GM18870 (cell line): ENCODE data around the gene SYT7.
"Not testable (repeated sequence)": the region's sequence is repeated elsewhere in the genome, so short reads cannot be mapped to it uniquely, and the experiment has no call there.

ENCODE experiments used
- ATAC-seq: cut with Tn5 transposase; IDR thresholded peaks from one replicate; pipeline ENCODE4 v1.9.1; 2021; ENCODE audit warnings: moderate library complexity; ENCODE audit not compliant: unreplicated experiment

SYT7 gene

DNA sequence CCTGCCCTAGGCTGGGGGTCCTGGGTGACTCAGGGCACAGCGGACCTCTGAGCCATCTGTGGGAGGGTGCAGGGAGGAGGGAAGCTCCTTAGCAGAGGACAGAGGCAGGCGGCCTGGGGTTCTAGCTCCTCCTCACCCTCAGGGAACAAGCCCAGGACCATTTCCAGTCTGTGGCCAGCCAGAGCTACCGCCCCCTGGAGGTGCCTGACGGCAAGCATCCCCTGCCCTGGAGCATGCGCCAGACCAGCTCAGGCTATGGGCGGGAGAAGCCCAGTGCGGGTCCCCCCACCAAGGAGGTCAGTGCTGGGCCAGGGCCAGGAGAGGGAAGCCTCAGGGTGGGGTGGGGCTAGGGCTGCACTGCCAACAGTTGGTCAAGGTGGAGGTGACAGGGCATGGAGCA is 98.4 kb downstream of the SYT7 start:
- no peak for ATAC-seq

DNA sequence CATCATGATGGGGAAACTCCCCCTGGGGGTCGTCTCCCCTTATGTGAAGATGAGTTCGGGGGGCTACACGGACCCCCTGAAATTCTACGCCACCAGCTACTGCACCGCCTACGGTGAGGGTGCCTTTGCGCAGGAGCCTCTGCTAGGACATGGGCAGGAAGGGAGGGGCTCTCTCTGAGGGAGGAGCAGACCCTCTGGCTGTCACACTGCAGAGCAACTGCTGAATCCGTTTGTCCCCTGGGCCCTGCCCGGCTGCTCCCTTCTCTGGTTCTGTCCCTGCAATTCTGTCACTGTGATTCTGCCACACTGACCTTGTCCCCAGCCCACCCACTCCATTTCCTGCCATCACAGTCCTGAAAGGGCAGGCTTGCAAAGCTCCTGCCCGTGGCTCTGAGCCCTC is 99.1 kb downstream of the SYT7 start:
- no peak for ATAC-seq

DNA sequence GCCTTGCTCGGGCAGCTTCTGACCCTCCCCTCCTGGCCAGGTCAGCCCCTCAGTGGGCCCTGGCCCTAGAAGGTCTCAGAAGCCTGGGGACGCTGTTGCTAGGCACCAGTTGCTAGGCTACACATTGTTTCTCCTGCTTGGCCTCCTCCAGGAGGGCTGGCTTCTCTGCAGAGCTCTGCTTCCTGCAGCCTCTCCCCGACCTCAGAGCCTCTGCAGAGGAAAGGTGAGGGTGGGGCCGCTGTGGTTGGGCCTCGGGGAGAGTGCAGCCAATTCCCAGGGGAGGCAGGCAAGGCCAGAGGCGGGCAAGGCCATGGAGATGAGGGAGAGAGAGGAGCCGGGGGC is 99.9 kb downstream of the SYT7 start:
- no peak for ATAC-seq

DNA sequence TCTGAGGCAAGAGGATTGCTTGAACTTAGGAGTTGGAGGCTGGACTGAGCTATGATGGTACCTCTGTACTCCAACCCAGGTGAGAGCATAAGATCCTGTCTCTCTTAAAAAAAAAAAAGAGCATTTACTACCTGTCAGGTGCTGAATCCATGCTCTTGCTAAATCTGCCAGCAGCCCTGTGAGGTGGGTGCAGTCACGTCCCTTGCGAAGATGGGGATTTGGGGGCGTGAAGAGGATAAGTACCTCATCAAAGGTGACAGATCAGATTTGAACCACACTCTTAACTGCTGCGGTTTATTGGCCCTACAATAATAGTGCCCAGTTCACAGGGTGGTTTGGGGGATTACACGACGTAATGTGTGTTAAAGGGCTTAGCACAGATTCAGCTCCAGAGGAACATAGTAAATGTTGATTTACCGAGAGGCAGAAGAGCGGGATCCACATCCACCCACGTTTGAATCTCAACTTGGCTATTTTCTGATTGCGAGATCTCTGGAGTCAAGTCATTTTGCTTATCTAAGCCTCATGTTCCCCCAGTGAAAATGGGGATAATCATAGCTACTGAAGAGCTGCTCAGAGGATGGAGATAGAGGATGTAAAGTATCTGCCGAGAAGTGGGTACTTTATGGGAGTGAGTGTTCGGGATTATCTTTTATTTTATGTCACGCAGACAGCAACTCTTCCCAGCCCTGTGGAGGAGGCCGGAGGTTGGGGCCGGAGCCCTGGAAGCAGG is 100.4 kb downstream of the SYT7 start:
- ATAC-seq = no peak

DNA sequence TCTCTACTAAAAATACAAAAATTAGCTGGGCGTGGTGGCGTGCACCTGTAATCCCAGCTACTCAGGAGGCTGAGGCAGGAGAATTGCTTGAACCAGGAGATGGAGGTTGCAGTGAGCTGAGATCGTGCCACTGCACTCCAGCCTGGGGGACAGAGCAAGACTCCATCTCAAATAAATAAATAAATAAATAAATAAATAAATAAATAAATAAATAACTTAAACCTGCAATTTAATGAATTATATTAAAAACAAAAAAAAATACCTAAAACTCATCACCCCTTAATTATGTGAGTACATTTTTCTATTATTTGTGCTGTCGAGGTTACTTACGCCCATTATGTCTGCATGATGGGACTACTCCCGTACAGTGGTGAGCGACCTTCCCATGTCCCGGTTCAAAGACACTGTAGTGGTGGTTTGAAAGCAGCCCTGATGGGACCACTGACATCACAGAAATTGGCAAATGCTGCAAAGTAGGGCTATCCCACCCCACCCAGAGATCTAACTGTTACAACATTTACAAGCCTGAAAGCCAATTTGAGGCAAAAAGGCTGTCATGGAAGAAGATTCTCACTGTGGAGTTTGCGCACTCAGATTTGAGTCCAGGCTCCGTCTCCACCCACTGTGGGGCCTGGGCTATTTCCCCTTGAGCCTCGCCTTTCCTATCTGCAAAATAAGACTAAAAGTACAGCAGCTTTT is 101.4 kb downstream of the SYT7 start:
- ATAC-seq = not testable (repeated sequence)

DNA sequence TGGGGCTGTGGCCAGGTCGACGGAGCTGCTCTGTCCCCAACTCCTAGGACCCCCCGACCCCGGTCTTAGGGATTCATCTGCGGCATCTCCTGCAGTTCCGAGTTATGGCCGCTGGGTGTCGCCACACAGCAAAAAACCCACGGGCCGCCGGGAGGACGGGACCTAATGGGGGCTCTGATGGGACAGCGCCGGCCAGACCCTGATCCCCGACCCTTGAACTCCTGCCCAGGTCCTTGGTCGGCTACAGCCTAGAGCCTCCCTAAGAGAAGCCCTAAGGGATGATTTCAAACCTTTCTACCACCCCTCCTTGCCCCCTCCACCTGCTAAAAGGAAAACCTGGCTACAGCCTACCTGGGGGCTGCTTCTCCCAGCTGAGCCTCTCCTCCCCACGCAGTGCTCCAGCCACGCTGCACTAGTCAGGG is 103.1 kb downstream of the SYT7 start:
- ATAC-seq = no peak

DNA sequence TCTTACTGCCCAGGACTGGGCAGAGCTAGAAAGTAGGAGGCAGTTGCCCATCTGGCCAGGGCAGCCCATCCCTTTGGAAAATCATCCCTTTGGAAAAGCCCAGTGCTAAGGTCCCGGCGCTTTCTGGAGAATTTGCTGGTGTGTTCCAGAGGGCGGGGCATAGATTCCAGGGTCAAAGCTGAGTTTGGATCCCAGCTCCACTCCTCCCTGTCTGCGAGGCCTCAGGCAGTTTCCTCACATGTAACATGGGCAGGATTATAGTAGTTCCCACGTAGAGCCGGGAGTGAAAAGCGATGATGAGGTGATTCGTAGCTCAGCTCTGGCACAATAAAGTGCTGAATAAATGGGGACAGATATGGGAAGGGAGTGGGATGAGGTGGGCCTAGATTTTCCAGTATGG is 103.8 kb downstream of the SYT7 start:
- no peak for ATAC-seq

DNA sequence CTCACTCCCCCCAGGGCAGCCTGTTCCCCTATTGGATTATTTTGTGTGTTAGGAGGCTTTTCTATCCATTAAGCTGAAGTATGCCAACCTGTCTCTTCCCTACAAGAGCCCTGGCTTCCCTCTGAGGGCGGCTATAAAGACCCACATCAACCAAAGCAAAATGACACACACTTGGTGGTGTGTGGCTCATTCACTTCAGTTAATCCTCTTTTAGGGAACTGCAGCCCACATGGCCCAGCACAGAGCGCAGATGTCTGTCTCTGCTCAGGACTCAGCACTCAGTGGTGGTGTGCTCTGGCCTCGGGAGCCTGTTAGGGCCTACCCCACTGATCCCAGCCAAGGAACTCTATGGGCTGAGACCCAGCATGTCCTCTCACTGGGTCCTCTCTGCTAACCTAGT is 104.5 kb downstream of the SYT7 start:
- ATAC-seq = no peak

DNA sequence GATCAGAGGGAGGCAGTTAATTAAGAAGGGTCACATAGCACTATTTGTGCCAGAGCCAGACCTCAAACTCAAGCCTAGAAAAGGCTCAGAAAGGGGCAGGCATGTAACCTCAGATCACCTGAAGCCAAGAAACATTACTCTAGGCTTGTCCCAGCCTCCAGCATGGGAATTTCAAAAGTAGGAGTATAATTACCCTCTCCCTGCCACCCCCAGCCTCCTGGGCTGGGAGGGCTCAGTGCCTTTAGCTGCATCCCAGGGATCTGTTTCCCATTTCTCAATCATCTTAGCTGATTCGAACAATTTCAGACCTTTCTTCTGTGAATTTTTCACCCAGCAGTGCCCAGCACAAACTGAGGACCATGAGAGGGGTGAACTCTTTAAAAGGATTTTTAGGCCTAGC is 105.4 kb downstream of the SYT7 start:
- no peak for ATAC-seq

DNA sequence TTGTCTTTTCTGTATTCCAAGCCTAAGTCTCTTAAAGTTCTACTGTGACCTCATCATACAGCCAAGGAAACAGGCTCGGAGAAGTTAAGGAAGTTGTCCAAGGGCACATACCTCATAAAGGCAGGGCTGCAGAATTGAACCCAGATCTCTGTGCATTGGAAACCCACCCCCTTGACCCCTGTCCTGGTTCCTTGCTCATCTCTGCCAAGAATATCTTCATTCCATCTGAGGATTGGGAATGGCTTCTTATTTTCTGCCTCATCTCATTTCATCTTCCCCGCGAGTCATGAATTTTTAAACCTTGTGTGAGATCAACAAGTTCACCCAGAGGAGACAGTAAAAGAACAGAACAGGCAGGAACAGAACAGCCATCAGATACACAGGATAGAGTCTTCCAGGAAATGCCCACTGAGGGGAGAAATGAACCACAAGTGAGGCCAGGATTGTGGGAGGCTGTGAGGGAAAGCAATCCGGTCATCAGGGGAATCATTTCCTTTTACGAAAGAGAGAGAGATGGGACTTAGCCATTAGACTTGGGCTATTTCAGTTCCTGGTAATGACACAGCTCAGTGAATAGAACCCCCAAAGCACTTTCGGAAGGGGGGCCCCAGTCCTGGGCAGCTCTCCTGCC is 106.7 kb downstream of the SYT7 start:
- no peak for ATAC-seq

DNA sequence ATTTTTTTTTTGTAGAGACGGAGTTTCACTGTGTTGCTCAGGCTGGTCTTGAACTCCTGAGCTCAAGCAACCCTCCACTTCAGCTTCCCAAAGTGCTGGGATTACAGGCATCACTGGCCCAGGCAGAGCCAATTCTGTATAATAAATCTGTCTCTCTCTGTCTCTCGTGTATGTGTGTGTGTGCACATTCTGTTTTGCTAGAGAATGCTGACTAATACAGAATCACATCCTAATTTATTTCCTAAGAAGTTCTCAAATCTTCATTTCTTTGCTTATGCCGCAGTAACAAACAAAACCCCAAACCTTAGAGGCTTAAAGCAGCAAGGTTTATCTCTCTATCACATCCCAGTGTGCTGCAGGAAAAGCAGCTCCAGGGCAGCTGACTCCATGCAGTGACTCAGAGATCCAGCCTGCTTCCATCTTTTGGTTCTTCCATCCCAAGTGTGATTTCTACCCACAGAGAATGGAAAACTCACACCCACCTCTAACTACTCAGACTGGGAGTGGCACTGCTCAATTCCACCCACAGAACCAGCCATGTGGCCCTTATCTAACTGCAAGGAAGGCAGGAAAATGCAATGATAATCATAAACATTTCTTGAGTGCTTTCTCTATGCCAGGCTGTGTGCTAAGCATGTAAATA is 107.4 kb downstream of the SYT7 start:
- no peak for ATAC-seq

DNA sequence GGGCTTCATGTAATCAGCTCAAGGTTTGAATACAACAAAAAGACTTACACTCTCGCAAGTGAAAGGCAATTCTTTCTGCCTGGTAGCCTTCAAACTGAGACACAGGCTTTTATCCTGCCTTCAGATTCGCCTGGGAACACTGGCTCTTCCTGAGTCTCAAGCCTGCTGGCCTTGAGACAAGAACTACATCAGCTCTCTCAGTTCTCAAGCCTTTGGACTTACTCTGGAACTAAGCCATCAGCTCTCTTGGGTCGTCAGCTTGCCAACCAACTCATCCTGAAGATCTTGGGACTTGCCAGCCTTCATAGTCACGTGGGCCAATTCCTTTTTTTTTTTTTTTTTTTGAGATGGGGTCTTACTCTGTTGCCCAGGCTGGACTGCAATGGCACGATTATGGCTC is 108.0 kb downstream of the SYT7 start:
- no peak for ATAC-seq

DNA sequence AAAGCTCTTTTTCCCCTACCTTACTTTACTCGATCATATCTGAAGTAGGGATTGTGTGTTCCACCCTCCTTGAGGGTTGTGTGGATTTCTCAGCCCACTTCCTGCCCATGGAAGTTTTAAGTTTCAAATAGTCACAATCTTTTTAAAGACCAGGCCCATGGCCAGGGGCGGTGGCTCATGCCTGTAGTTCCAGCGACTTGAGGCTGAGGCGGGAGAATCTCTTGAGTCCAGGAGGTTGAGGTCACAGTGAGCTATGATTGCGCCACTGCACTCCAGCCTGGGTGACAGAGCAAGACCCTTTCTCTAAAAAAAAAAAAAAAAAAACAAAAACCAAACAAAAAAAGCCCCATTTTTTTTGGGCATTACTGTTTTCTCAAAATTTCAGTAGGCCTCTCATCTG is 108.6 kb downstream of the SYT7 start:
- ATAC-seq = no peak

DNA sequence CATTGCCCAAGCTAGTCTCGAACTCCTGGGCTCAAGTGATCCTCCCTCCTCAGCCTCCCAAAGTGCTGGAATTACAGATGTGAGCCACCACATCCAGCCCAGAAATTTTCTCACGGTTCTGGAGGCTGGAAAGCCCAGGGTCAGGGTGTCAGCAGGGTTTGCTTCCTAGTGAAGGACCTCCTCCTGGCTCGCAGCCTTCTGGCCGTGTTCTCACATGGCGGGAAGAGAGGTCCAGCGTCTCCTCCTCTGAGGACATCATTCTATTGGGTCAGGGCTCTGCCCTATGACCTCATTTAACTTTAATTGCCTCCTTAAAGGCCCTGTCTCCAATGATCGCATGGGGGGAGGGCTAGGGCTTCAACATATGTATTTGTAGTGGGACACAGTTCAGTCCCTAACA is 112.9 kb downstream of the SYT7 start:
- ATAC-seq = no peak

DNA sequence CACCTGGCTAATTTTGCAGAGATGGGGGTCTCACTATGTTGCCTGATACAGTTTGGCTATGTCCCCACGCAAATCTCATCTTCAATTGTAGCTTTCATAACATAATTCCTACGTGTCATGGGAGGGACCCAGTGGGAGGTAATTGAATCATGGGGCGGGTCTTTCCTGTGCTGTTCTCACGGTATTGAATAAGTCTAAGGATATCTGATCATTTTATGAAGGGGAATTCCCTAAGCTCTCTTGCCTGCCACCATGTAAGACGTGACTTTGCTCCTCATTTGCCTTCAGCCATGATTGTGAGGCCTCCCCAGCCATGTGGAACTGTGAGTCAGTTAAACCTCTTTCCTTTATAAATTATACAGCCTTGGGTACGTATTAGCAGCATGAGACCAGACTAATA is 113.3 kb downstream of the SYT7 start:
- ATAC-seq = not testable (repeated sequence)
